Activated T-helper 17 cell treated with anti-CD3 and anti-CD28 coated beads, Interleukin-2, amount 50 U/mL, for 72 hours (primary cell): Measurements from ENCODE around the gene ME3. TPM values are rescaled to one million over a fixed set of nuclear protein-coding genes. Genes with fewer than 3 reads are reported as not detected.
"Not testable (repeated sequence)": the region's sequence is repeated elsewhere in the genome, so short reads cannot be mapped to it uniquely, and the experiment has no call there.

Experiments used
- ATAC-seq: fragments of 150-1000 bp; cut with Tn5 transposase; replicated peaks from 2 replicates; pipeline ENCODE4 v1.10.0; 2021; ENCODE audit warnings: mild to moderate bottlenecking, moderate library complexity
- H3K27ac Mint-ChIP-seq: one replicate; pipeline ENCODE4 v1.8.0; 2022; ENCODE audit warnings: mixed read lengths
- H3K27me3 Mint-ChIP-seq: one replicate; pipeline ENCODE4 v1.8.0; 2022; ENCODE audit warnings: mixed read lengths
- H3K36me3 Mint-ChIP-seq: one replicate; pipeline ENCODE4 v1.8.0; 2022; ENCODE audit warnings: low read depth, mild to moderate bottlenecking, mixed read lengths
- H3K4me1 Mint-ChIP-seq: one replicate; pipeline ENCODE4 v1.8.0; 2022; ENCODE audit warnings: mixed read lengths
- H3K4me3 Mint-ChIP-seq: one replicate; pipeline ENCODE4 v1.8.0; 2022; ENCODE audit warnings: mild to moderate bottlenecking, mixed read lengths
- H3K9me3 Mint-ChIP-seq: one replicate; pipeline ENCODE4 v1.8.0; 2022; ENCODE audit warnings: mixed read lengths
- total RNA-seq, 2 donors: library from RNA; stranded (reverse); gene quantifications; one replicate each; pipeline ENCODE4 v1.2.3, GENCODE V29; 2022

ME3 gene
- total RNA-seq, 2 donors from 2014 or later, result 1.5 to 2.9 TPM

DNA sequence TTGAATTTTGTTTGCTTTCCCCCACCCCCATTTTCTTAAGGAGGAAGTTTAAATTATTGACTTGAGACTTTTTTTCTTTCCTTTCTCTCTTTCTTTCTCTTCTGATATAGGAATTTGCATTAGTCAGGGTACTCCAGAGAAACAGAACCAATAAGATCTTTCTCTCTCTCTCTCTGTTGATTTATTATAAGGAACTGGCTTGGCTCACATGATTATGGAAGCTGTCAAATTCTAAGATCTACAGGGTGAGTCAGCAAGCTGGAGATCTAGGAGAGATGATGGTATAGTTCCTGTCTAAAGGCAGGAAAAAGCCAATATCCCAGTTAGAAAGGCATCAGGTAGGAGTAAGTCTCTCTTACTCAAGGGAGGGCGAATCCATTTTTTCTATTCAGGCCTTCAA is 233.7 kb downstream of the ME3 start:
- ATAC-seq, result no peak
- no peaks in the 10 kb centered on the region for H3K36me3 Mint-ChIP-seq
- no peaks in the 10 kb centered on the region for H3K27me3 Mint-ChIP-seq
- H3K9me3 Mint-ChIP-seq, result no peaks in the 10 kb centered on the region
- no peak overlapping the region for H3K4me3 Mint-ChIP-seq
- H3K4me1 Mint-ChIP-seq, result no peaks in the 10 kb centered on the region
- no peak overlapping the region for H3K27ac Mint-ChIP-seq

GRCh38 chr11:86435711-86436110 is 236.7 kb downstream of the ME3 start:
- Mint-ChIP-seq H3K27ac (no peak overlapping the region), H3K4me1 (no peaks in the 10 kb centered on the region), H3K36me3 (no peaks in the 10 kb centered on the region), H3K9me3 (no peaks in the 10 kb centered on the region), H3K4me3 (no peak overlapping the region), H3K27me3 (no peaks in the 10 kb centered on the region)
- no peak for ATAC-seq

DNA sequence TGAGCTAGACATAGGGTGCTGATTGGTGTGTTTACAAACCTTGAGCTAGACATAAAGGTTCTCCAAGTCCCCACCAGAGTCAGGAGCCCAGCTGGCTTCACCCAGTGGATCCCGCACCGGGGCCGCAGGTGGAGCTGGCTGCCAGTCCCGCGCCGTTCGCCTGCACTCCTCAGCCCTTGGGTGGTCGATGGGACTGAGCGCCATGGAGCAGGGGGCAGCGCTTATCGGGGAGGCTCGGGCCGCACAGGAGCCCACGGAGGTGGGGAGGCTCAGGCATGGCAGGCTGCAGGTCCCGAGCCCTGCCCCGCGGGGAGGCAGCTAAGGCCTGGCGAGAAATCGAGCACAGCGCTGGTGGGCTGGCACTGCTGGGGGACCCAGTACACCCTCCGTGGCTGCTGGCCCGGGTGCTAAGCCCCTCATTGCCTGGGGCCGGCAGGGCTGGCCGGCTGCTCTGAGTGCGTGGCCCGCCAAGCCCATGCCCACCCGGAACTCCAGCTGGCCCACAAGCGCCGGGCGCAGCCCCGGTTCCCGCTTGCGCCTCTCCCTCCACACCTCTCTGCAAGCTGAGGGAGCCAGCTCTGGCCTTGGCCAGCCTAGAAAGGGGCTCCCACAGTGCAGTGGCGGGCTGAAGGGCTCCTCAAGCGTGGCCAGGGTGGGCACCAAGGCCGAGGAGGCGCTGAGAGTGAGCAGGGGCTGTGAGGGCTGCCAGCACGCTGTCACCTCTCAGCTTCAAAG is 238.9 kb downstream of the ME3 start:
- H3K36me3 Mint-ChIP-seq, H3K4me3 Mint-ChIP-seq, H3K27ac Mint-ChIP-seq, H3K27me3 Mint-ChIP-seq, ATAC-seq, H3K9me3 Mint-ChIP-seq, H3K4me1 Mint-ChIP-seq: not testable (repeated sequence)

- no peaks in the 10 kb centered on the region for H3K36me3 Mint-ChIP-seq
- peak overlapping the region; percentile 22 for H3K4me3 Mint-ChIP-seq
- no peak overlapping the region for H3K27ac Mint-ChIP-seq
- ATAC-seq, result peak; percentile 40
- H3K27me3 Mint-ChIP-seq, result peaks cover 4% of the 10 kb centered on the region
- H3K9me3 Mint-ChIP-seq, result peaks cover 3% of the 10 kb centered on the region
- H3K4me1 Mint-ChIP-seq, result no peaks in the 10 kb centered on the region
Measured at GRCh38 chr11:86431258-86431657, 241.2 kb downstream of the ME3 start.

DNA sequence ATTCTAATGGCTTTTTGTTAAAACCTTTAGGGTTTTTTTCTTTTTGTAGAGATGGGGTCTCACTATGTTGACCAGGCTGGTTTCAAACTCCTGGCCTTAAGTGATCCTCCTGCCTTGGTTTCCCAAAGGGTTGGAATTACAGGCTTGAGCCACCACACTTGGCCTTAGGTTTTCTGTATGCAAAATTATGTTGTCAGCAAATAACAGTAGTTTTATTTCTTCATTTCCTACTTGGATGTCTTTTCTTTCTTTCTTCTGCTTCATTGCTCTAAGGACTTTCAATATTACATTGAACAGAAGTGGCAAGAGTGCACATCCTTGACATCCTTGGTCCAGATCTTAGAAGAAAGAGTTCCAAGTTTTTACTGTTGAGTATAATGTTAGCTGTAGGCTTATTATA is 245.0 kb downstream of the ME3 start:
- Mint-ChIP-seq H3K9me3 (peaks cover 3% of the 10 kb centered on the region), H3K36me3 (no peaks in the 10 kb centered on the region), H3K4me3 (no peak overlapping the region), H3K27me3 (peaks cover 4% of the 10 kb centered on the region), H3K27ac (no peak overlapping the region), H3K4me1 (no peaks in the 10 kb centered on the region)
- ATAC-seq, result no peak

DNA sequence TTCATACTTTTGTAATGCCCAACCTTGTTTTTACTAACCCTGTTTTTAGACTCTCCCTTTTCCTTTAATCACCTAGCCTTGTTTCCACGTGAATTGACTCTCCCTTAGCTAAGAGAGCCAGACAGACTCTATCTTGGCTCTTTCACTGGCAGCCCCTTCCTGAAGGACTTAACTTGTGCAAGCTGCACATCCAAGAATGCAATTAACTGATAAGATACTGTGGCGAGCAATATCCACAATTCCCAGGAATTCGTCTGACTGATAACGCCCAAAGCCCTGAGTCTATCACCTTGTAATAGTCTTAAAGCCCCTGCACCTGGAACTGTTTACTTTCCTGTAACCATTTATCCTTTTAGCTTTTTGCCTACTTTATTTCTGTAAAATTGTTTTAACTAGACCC is 248.9 kb downstream of the ME3 start:
- ATAC-seq, H3K4me3 Mint-ChIP-seq, H3K36me3 Mint-ChIP-seq, H3K27ac Mint-ChIP-seq, H3K4me1 Mint-ChIP-seq, H3K27me3 Mint-ChIP-seq, H3K9me3 Mint-ChIP-seq: not testable (repeated sequence)

GRCh38 chr11:86422371-86422770 is 250.0 kb downstream of the ME3 start:
- no peaks in the 10 kb centered on the region for H3K27me3 Mint-ChIP-seq
- no peak overlapping the region for H3K4me3 Mint-ChIP-seq
- no peaks in the 10 kb centered on the region for H3K4me1 Mint-ChIP-seq
- H3K36me3 Mint-ChIP-seq, result no peaks in the 10 kb centered on the region
- no peaks in the 10 kb centered on the region for H3K9me3 Mint-ChIP-seq
- no peak overlapping the region for H3K27ac Mint-ChIP-seq
- no peak for ATAC-seq

DNA sequence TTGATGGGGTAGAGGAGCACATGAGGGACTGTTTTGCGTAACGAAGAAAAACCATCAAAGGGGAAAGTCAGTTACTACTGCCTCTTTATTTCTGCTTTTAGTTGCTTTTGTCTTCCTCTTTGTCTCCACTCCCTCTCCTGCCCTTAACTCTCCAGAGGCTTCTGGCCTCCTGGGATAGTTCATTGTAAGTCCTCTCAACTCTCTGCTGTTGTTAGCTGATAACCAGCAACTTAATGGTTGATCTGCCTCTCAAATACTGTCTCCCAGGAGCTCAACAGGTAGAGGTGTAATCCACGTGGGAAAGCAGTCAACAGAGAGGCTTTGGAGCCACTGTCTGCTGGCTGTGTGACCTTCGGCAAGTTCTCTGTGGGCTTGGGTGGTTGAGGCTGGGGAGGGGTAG is 250.5 kb downstream of the ME3 start:
- Mint-ChIP-seq H3K4me1 (no peaks in the 10 kb centered on the region), H3K27ac (no peak overlapping the region), H3K36me3 (no peaks in the 10 kb centered on the region), H3K9me3 (no peaks in the 10 kb centered on the region), H3K4me3 (no peak overlapping the region), H3K27me3 (no peaks in the 10 kb centered on the region)
- ATAC-seq, result no peak

DNA sequence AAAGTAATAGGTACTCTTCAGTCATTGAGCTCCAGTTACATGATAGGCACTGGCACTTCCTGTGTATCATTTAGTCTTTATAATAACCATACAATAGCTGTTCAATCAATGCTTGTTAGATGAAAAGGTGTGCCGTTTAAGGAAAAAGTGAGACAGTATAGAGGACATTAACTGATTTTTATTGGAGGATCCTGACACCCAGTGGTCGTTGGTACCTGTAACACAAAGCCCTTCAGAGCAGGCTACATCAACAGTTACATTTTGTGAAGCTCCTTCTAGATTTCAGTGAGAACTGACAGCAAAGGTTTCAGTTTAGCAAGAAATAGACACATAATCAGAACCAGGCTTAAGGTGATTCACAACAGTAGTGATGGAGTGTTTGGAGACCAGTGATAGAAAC is 253.5 kb downstream of the ME3 start:
- no peaks in the 10 kb centered on the region for H3K4me1 Mint-ChIP-seq
- peak; percentile 65 for ATAC-seq

GRCh38 chr11:86418513-86418912 is 253.9 kb downstream of the ME3 start:
- no peaks in the 10 kb centered on the region for H3K27me3 Mint-ChIP-seq
- ATAC-seq, result no peak
- H3K27ac Mint-ChIP-seq, result peak overlapping the region; percentile 10
- H3K4me1 Mint-ChIP-seq, result no peaks in the 10 kb centered on the region
- no peaks in the 10 kb centered on the region for H3K9me3 Mint-ChIP-seq
- no peaks in the 10 kb centered on the region for H3K36me3 Mint-ChIP-seq
- H3K4me3 Mint-ChIP-seq, result no peak overlapping the region

More for the DNA sequence above, 253.5 kb downstream of the ME3 start:
- H3K27ac Mint-ChIP-seq, result peak overlapping the region; percentile 10
- H3K9me3 Mint-ChIP-seq, result no peaks in the 10 kb centered on the region
- H3K36me3 Mint-ChIP-seq, result no peaks in the 10 kb centered on the region
- no peak overlapping the region for H3K4me3 Mint-ChIP-seq
- H3K27me3 Mint-ChIP-seq, result no peaks in the 10 kb centered on the region

GRCh38 chr11:86418106-86418505 is 254.3 kb downstream of the ME3 start:
- Mint-ChIP-seq H3K4me3 (no peak overlapping the region), H3K9me3 (no peaks in the 10 kb centered on the region), H3K4me1 (no peaks in the 10 kb centered on the region), H3K27me3 (no peaks in the 10 kb centered on the region), H3K36me3 (no peaks in the 10 kb centered on the region), H3K27ac (no peak overlapping the region)
- no peak for ATAC-seq

DNA sequence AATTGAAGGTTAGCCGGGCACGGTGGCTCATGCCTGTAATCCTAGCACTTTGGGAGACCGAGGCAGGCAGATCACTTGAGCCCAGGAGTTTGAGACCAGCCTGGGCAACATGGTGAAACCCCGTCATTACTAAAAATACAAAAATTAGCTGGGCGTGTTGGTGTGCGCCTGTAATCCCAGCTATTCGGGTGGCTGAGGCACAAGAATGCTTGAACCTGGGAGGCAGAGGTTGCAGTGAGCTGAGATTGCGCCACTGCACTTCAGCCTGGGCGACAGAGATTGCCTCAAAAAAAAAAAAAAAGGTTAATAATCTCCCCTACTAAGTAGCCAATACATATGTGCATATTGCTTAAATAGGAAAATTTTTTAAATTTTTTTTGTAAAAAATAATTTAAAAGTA is 255.5 kb downstream of the ME3 start:
- not testable (repeated sequence) for H3K36me3 Mint-ChIP-seq, H3K4me1 Mint-ChIP-seq, ATAC-seq, H3K4me3 Mint-ChIP-seq, H3K9me3 Mint-ChIP-seq, H3K27me3 Mint-ChIP-seq, H3K27ac Mint-ChIP-seq

DNA sequence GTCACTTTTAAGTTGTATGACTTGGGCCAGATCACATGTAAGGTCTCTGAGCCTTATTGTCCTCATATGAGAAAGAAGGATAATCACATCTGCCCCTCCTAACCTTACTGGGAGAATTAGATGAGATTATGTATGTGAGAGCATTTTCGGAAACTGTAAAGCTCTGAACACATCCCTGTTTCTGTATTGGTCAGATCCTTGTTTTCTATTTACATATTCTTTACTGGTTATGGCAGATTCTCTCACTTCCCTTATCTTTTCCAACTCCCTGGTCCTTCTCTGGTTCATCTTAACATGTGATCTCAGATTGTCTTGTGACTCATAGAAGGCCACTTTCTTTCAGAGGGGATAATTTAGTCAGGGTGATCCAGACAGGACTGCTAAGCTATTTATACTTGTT is 255.9 kb downstream of the ME3 start:
- no peak for ATAC-seq
- H3K27ac Mint-ChIP-seq, result no peak overlapping the region
- no peaks in the 10 kb centered on the region for H3K4me1 Mint-ChIP-seq
- no peaks in the 10 kb centered on the region for H3K27me3 Mint-ChIP-seq
- H3K36me3 Mint-ChIP-seq, result no peaks in the 10 kb centered on the region
- H3K4me3 Mint-ChIP-seq, result no peak overlapping the region
- H3K9me3 Mint-ChIP-seq, result no peaks in the 10 kb centered on the region

GRCh38 chr11:86415026-86415425 is 257.4 kb downstream of the ME3 start:
- ATAC-seq, result no peak
- no peaks in the 10 kb centered on the region for H3K36me3 Mint-ChIP-seq
- H3K9me3 Mint-ChIP-seq, result no peaks in the 10 kb centered on the region
- no peak overlapping the region for H3K27ac Mint-ChIP-seq
- no peak overlapping the region for H3K4me3 Mint-ChIP-seq
- no peaks in the 10 kb centered on the region for H3K27me3 Mint-ChIP-seq
- no peaks in the 10 kb centered on the region for H3K4me1 Mint-ChIP-seq

DNA sequence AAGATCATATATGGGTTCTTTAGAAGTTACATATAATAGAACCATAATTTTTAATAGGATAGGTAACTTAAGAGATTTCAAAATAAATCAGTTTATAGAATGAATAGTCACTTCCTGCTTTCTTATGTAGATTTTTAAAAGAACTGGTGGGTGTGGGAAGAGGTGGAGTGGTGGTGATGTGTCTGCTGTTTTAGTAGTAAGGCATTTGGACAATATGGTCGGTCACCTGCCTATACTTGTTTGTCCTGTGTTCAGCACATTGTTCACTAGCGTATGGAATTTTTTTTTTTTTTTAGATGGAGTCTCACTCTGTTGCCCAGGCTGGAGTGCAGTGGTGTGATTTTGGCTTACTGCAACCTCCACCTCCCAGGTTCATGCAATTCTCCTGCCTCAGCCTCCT is 258.4 kb downstream of the ME3 start:
- ATAC-seq, result no peak
- H3K4me1 Mint-ChIP-seq, result no peaks in the 10 kb centered on the region
- H3K27ac Mint-ChIP-seq, result no peak overlapping the region
- no peak overlapping the region for H3K4me3 Mint-ChIP-seq
- H3K27me3 Mint-ChIP-seq, result no peaks in the 10 kb centered on the region
- no peaks in the 10 kb centered on the region for H3K9me3 Mint-ChIP-seq
- H3K36me3 Mint-ChIP-seq, result no peaks in the 10 kb centered on the region

- Mint-ChIP-seq H3K27me3 (no peaks in the 10 kb centered on the region), H3K4me1 (no peaks in the 10 kb centered on the region), H3K36me3 (no peaks in the 10 kb centered on the region), H3K9me3 (no peaks in the 10 kb centered on the region), H3K27ac (no peak overlapping the region), H3K4me3 (no peak overlapping the region)
- ATAC-seq, result no peak
Measured at GRCh38 chr11:86408845-86409244, 263.6 kb downstream of the ME3 start.
